ENCODE measurements around the gene AGPAT3. TPM values are rescaled to one million over a fixed set of nuclear protein-coding genes. Genes with fewer than 3 reads are reported as not detected.

AGPAT3 gene
- total and polyA plus RNA-seq, 10 of the 15 experiments (the other 5 are each of a cell fraction or from before 2014, with no cell fraction given) = 1.2 to 110 (median 30.8) TPM

GRCh38 chr21:44011579-44012473, 146.8 kb downstream of the AGPAT3 start, which contains the start of gene TRAPPC10 (continued):
- TF ChIP-seq BCL11A (IDR thresholded peaks at IDR 0.05; ENCODE audit: low read depth, low read length) (0 out of 2 replicates have a peak, but pooled peaks have one; percentile 6), STAT3 (IDR thresholded peaks at IDR 0.05; ENCODE audit: low read depth, low read length) (no peak), BHLHE40 (IDR thresholded peaks at IDR 0.05; ENCODE audit: borderline replicate concordance in 1 of 2, low read depth in 2 of 2, low read length in 1 of 2) (peak; percentile 12 to 74; a peak in 3 of 4 replicates), MYB (IDR thresholded peaks at IDR 0.05; ENCODE audit: borderline replicate concordance, low read depth, low read length) (no peak), WRNIP1 (IDR thresholded peaks at IDR 0.05; ENCODE audit: borderline replicate concordance, low read depth, low read length) (no peak), SREBF1 (IDR thresholded peaks at IDR 0.05; ENCODE audit: low read length) (no peak), PML (IDR thresholded peaks at IDR 0.05; ENCODE audit: low read length) (no peak), HCFC1 (IDR thresholded peaks at IDR 0.05; ENCODE audit: low read length) (peak; percentile 72), POLR2A (IDR thresholded peaks at IDR 0.05; ENCODE audit: low read depth, low read length) (peak; percentile 89), ASH2L (IDR thresholded peaks at IDR 0.05; ENCODE audit: borderline replicate concordance, low read depth) (no peak), RCOR1 (conservative IDR thresholded peaks at IDR 0.05; ENCODE audit: low read depth, low read length) (no peak), SP1 (IDR thresholded peaks at IDR 0.05; ENCODE audit: low read depth, low read length) (peak; percentile 36), NFIC (IDR thresholded peaks at IDR 0.05; ENCODE audit: low read depth, low read length) (no peak), SRF (IDR thresholded peaks at IDR 0.05; ENCODE audit: low read depth in 2 of 2, low read length in 2 of 2) (peak; percentile 58 to 89), JUNB (IDR thresholded peaks at IDR 0.05) (no peak), STAT1 (conservative IDR thresholded peaks at IDR 0.05) (0 out of 2 replicates have a peak, but pooled peaks have one; percentile 72), FOS (IDR thresholded peaks at IDR 0.05; ENCODE audit: borderline replicate concordance, extremely low read depth, insufficient read length) (no peak), RBBP5 (conservative IDR thresholded peaks at IDR 0.05) (no peak), CBX5 (IDR thresholded peaks at IDR 0.05; ENCODE audit: low read depth) (no peak), MYC (IDR thresholded peaks at IDR 0.05; ENCODE audit: insufficient read depth, insufficient read length, insufficient replicate concordance, low read length, severe bottlenecking) (no peak), TCF12 (IDR thresholded peaks at IDR 0.05; ENCODE audit: low read depth, low read length) (peak; percentile 52; the same call in 1 of the 2 replicates), POLR2AphosphoS2 (IDR thresholded peaks at IDR 0.05; ENCODE audit: low read depth, low read length) (peak; percentile 79; the same call in 1 of the 2 replicates), RFX5 (IDR thresholded peaks at IDR 0.05; ENCODE audit: low read depth, low read length) (no peak), NFXL1 (IDR thresholded peaks at IDR 0.05; ENCODE audit: borderline replicate concordance) (no peak), CHD4 (IDR thresholded peaks at IDR 0.05) (no peak), HDAC6 (IDR thresholded peaks at IDR 0.05; ENCODE audit: unreplicated experiment) (no peak), BMI1 (IDR thresholded peaks at IDR 0.05; ENCODE audit: borderline replicate concordance) (no peak), MAX (IDR thresholded peaks at IDR 0.05; ENCODE audit: low read depth, low read length) (no peak), FOXM1 (IDR thresholded peaks at IDR 0.05; ENCODE audit: low read depth, low read length) (no peak), MTA2 (IDR thresholded peaks at IDR 0.05; ENCODE audit: low read depth) (no peak), NR2C2 (IDR thresholded peaks at IDR 0.05; ENCODE audit: borderline replicate concordance, control insufficient read depth, insufficient read length, low read depth) (no peak), SIX5 (IDR thresholded peaks at IDR 0.05; ENCODE audit: low read depth, low read length, severe bottlenecking) (peak; percentile 60), USF2 (IDR thresholded peaks at IDR 0.05; ENCODE audit: borderline replicate concordance, low read depth, low read length) (no peak), ZNF24 (IDR thresholded peaks at IDR 0.05) (0 out of 2 replicates have a peak, but pooled peaks have one; percentile 37)
